CD1c-positive myeloid dendritic cell (primary cell): ENCODE results near the gene TMEM81.

Source experiments
- DNase-seq: peaks from one replicate; pipeline ENCODE4 v3.0.0-alpha.2; 2016; ENCODE audit errors: extremely low spot score

TMEM81 gene

GRCh38 chr1:205084360-205084759 lies at the start of gene TMEM81:
TSS of gene TMEM81 (minus strand) at chr1:205084460. CDS start at chr1:205084320, 140 bp downstream.
- DNase-seq: no peak

GRCh38 chr1:205133287-205133686 lies 49.0 kb upstream of the TMEM81 start:
- no peak for DNase-seq

- no peak for DNase-seq
Measured at GRCh38 chr1:205129447-205130029, 45.3 kb upstream of the TMEM81 start.

GRCh38 chr1:205128050-205128449 lies 43.8 kb upstream of the TMEM81 start:
- DNase-seq: no peak

GRCh38 chr1:205127646-205128045 lies 43.4 kb upstream of the TMEM81 start:
- peak; percentile 20 for DNase-seq

- peak; percentile 28 for DNase-seq
Measured at GRCh38 chr1:205124726-205125125, 40.5 kb upstream of the TMEM81 start.

GRCh38 chr1:205122489-205122882 lies 38.2 kb upstream of the TMEM81 start:
- no peak for DNase-seq

- DNase-seq: peak; percentile 97
Measured at GRCh38 chr1:205121660-205122488, 37.6 kb upstream of the TMEM81 start, which contains the start of gene RBBP5. TSS of gene RBBP5 (minus strand) at chr1:205121978. CDS start at chr1:205121873, 105 bp downstream.

- no peak for DNase-seq
Measured at GRCh38 chr1:205118752-205119151, 34.5 kb upstream of the TMEM81 start.

- DNase-seq: no peak
Measured at GRCh38 chr1:205111354-205111753, 27.1 kb upstream of the TMEM81 start.

- no peak for DNase-seq
Measured at GRCh38 chr1:205109711-205110110, 25.5 kb upstream of the TMEM81 start.

GRCh38 chr1:205109269-205109668 lies 25.0 kb upstream of the TMEM81 start:
- DNase-seq: no peak

- no peak for DNase-seq
Measured at GRCh38 chr1:205108464-205108863, 24.2 kb upstream of the TMEM81 start.

- DNase-seq: no peak
Measured at GRCh38 chr1:205107327-205107726, 23.1 kb upstream of the TMEM81 start.

- DNase-seq: no peak
Measured at GRCh38 chr1:205102404-205102803, 18.1 kb upstream of the TMEM81 start.

GRCh38 chr1:205098242-205098641 lies 14.0 kb upstream of the TMEM81 start:
- no peak for DNase-seq

GRCh38 chr1:205095422-205095821 lies 11.2 kb upstream of the TMEM81 start:
- DNase-seq: no peak

- no peak for DNase-seq
Measured at GRCh38 chr1:205091043-205091740, 6.9 kb upstream of the TMEM81 start.

GRCh38 chr1:205088341-205088740 lies 4.1 kb upstream of the TMEM81 start:
- DNase-seq: no peak

- DNase-seq: no peak
Measured at GRCh38 chr1:205082431-205082830, 1.8 kb downstream of the TMEM81 start.

GRCh38 chr1:205077934-205078311 lies 6.3 kb downstream of the TMEM81 start:
- no peak for DNase-seq

- DNase-seq: no peak
Measured at GRCh38 chr1:205077158-205077933, 6.9 kb downstream of the TMEM81 start.
